ENCODE data around the gene LRGUK. TPM values are rescaled to one million over a fixed set of nuclear protein-coding genes. Genes with fewer than 3 reads are reported as not detected.

Gene LRGUK
- total and polyA plus RNA-seq, 2 experiments from 2014 or later, result 2.4 to 7.1 TPM

DNA sequence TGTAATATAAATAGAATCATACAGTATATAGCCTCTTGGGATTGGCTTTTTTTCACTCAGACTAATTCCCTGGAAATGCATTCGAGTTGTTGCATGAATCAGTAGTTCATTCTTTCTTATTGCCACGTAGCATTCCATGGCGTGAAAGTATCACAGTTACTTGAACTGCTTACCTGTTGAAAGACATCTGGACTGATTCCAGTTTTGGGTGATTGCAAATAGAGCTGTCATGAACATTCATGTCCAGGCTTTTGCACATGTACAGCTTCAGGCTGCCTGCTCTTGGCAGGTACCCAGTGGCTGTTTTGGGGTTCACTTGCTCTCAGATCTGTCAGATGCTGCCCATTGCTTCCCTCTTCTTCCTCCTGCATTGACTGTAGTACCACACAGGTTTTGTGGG lies 54.9 kb downstream of the LRGUK start:
- Histone ChIP-seq H3K4me2 (no peak overlapping the region), H3K4me3 (no peak overlapping the region), H3K27me3 (ENCODE audit: insufficient read depth) (no peaks in the 10 kb centered on the region), H3K9me2 (ENCODE audit: insufficient read depth) (no peaks in the 10 kb centered on the region), H3K36me3 (ENCODE audit: insufficient read depth) (no peaks in the 10 kb centered on the region), H3K4me1 (ENCODE audit: insufficient read depth) (no peaks in the 10 kb centered on the region), H3K27ac (ENCODE audit: low read depth) (no peak overlapping the region), H2AFZ (no peak overlapping the region), H4K20me1 (replicated peaks; ENCODE audit: insufficient read depth) (no peaks in the 10 kb centered on the region), H3F3A (replicated peaks; ENCODE audit: low read depth) (no peaks in the 10 kb centered on the region), H3K79me2 (replicated peaks; ENCODE audit: insufficient read depth) (no peaks in the 10 kb centered on the region)
- no peaks in the 10 kb centered on the region for H3K4me1 Mint-ChIP-seq
- no peak overlapping the region for H3K4me3 Mint-ChIP-seq
- H3K36me3 Mint-ChIP-seq (ENCODE audit: low read depth), result no peaks in the 10 kb centered on the region
- no peak for DNase-seq (ENCODE audit: low spot score)
- no peaks in the 10 kb centered on the region for H3K27me3 Mint-ChIP-seq (ENCODE audit: insufficient read depth, low read depth, poor library complexity)
- no peak overlapping the region for H3K27ac Mint-ChIP-seq
- H3K9me3 Mint-ChIP-seq, result no peaks in the 10 kb centered on the region
- ATAC-seq, result no peak
- TF ChIP-seq ZNF114 (CRISPR knock-in tag; IDR thresholded peaks at IDR 0.05) (no peak), POLR2AphosphoS5 (IDR thresholded peaks at IDR 0.05; ENCODE audit: low read depth) (no peak), STAT1 (IDR thresholded peaks at IDR 0.05; ENCODE audit: unreplicated experiment) (no peak), EZH2 (IDR thresholded peaks at IDR 0.05; ENCODE audit: low read depth, unreplicated experiment) (no peak), JUNB (IDR thresholded peaks at IDR 0.05; ENCODE audit: unreplicated experiment) (no peak), ZNF331 (CRISPR knock-in tag; IDR thresholded peaks at IDR 0.05; ENCODE audit: low read depth) (no peak), CREB1 (CRISPR knock-in tag; IDR thresholded peaks at IDR 0.05; ENCODE audit: low read depth) (no peak), EZH2phosphoT487 (IDR thresholded peaks at IDR 0.05; ENCODE audit: unreplicated experiment) (no peak), NANOG (IDR thresholded peaks at IDR 0.05; ENCODE audit: borderline replicate concordance) (no peak)
- TF ChIP-seq, protein P1, sequence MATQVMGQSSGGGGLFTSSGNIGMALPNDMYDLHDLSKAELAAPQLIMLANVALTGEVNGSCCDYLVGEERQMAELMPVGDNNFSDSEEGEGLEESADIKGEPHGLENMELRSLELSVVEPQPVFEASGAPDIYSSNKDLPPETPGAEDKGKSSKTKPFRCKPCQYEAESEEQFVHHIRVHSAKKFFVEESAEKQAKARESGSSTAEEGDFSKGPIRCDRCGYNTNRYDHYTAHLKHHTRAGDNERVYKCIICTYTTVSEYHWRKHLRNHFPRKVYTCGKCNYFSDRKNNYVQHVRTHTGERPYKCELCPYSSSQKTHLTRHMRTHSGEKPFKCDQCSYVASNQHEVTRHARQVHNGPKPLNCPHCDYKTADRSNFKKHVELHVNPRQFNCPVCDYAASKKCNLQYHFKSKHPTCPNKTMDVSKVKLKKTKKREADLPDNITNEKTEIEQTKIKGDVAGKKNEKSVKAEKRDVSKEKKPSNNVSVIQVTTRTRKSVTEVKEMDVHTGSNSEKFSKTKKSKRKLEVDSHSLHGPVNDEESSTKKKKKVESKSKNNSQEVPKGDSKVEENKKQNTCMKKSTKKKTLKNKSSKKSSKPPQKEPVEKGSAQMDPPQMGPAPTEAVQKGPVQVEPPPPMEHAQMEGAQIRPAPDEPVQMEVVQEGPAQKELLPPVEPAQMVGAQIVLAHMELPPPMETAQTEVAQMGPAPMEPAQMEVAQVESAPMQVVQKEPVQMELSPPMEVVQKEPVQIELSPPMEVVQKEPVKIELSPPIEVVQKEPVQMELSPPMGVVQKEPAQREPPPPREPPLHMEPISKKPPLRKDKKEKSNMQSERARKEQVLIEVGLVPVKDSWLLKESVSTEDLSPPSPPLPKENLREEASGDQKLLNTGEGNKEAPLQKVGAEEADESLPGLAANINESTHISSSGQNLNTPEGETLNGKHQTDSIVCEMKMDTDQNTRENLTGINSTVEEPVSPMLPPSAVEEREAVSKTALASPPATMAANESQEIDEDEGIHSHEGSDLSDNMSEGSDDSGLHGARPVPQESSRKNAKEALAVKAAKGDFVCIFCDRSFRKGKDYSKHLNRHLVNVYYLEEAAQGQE (IDR thresholded peaks at IDR 0.05; ENCODE audit: unreplicated experiment), result no peak
- TF ChIP-seq, protein P2, sequence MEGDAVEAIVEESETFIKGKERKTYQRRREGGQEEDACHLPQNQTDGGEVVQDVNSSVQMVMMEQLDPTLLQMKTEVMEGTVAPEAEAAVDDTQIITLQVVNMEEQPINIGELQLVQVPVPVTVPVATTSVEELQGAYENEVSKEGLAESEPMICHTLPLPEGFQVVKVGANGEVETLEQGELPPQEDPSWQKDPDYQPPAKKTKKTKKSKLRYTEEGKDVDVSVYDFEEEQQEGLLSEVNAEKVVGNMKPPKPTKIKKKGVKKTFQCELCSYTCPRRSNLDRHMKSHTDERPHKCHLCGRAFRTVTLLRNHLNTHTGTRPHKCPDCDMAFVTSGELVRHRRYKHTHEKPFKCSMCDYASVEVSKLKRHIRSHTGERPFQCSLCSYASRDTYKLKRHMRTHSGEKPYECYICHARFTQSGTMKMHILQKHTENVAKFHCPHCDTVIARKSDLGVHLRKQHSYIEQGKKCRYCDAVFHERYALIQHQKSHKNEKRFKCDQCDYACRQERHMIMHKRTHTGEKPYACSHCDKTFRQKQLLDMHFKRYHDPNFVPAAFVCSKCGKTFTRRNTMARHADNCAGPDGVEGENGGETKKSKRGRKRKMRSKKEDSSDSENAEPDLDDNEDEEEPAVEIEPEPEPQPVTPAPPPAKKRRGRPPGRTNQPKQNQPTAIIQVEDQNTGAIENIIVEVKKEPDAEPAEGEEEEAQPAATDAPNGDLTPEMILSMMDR (conservative IDR thresholded peaks at IDR 0.05; ENCODE audit: low read depth in 2 of 2), result no peak
- TF ChIP-seq, protein P3, sequence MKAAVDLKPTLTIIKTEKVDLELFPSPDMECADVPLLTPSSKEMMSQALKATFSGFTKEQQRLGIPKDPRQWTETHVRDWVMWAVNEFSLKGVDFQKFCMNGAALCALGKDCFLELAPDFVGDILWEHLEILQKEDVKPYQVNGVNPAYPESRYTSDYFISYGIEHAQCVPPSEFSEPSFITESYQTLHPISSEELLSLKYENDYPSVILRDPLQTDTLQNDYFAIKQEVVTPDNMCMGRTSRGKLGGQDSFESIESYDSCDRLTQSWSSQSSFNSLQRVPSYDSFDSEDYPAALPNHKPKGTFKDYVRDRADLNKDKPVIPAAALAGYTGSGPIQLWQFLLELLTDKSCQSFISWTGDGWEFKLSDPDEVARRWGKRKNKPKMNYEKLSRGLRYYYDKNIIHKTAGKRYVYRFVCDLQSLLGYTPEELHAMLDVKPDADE (IDR thresholded peaks at IDR 0.05), result no peak
- TF ChIP-seq, protein P4, sequence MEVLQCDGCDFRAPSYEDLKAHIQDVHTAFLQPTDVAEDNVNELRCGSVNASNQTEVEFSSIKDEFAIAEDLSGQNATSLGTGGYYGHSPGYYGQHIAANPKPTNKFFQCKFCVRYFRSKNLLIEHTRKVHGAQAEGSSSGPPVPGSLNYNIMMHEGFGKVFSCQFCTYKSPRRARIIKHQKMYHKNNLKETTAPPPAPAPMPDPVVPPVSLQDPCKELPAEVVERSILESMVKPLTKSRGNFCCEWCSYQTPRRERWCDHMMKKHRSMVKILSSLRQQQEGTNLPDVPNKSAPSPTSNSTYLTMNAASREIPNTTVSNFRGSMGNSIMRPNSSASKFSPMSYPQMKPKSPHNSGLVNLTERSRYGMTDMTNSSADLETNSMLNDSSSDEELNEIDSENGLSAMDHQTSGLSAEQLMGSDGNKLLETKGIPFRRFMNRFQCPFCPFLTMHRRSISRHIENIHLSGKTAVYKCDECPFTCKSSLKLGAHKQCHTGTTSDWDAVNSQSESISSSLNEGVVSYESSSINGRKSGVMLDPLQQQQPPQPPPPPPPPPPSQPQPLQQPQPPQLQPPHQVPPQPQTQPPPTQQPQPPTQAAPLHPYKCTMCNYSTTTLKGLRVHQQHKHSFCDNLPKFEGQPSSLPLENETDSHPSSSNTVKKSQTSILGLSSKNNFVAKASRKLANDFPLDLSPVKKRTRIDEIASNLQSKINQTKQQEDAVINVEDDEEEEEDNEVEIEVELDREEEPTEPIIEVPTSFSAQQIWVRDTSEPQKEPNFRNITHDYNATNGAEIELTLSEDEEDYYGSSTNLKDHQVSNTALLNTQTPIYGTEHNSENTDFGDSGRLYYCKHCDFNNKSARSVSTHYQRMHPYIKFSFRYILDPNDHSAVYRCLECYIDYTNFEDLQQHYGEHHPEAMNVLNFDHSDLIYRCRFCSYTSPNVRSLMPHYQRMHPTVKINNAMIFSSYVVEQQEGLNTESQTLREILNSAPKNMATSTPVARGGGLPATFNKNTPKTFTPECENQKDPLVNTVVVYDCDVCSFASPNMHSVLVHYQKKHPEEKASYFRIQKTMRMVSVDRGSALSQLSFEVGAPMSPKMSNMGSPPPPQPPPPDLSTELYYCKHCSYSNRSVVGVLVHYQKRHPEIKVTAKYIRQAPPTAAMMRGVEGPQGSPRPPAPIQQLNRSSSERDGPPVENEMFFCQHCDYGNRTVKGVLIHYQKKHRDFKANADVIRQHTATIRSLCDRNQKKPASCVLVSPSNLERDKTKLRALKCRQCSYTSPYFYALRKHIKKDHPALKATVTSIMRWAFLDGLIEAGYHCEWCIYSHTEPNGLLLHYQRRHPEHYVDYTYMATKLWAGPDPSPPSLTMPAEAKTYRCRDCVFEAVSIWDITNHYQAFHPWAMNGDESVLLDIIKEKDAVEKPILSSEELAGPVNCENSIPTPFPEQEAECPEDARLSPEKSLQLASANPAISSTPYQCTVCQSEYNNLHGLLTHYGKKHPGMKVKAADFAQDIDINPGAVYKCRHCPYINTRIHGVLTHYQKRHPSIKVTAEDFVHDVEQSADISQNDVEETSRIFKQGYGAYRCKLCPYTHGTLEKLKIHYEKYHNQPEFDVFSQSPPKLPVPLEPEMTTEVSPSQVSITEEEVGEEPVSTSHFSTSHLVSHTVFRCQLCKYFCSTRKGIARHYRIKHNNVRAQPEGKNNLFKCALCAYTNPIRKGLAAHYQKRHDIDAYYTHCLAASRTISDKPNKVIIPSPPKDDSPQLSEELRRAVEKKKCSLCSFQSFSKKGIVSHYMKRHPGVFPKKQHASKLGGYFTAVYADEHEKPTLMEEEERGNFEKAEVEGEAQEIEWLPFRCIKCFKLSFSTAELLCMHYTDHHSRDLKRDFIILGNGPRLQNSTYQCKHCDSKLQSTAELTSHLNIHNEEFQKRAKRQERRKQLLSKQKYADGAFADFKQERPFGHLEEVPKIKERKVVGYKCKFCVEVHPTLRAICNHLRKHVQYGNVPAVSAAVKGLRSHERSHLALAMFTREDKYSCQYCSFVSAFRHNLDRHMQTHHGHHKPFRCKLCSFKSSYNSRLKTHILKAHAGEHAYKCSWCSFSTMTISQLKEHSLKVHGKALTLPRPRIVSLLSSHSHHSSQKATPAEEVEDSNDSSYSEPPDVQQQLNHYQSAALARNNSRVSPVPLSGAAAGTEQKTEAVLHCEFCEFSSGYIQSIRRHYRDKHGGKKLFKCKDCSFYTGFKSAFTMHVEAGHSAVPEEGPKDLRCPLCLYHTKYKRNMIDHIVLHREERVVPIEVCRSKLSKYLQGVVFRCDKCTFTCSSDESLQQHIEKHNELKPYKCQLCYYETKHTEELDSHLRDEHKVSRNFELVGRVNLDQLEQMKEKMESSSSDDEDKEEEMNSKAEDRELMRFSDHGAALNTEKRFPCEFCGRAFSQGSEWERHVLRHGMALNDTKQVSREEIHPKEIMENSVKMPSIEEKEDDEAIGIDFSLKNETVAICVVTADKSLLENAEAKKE (CRISPR knock-in tag; IDR thresholded peaks at IDR 0.05), result no peak
